ENCODE data around the gene CHST9. TPM values are rescaled to one million over a fixed set of nuclear protein-coding genes. Genes with fewer than 3 reads are reported as not detected.

The CHST9 gene
- polyA plus RNA-seq, 3 donors, result not detected

- Mint-ChIP-seq H3K4me3 (no peak overlapping the region), H3K27me3 (ENCODE audit: low read depth in 3 of 3) (peaks cover 2 to 10% (median 3%) of the 10 kb centered on the region in 3 donors), H3K9me3 (peaks cover 0 to 10% (median 4%) of the 10 kb centered on the region in 7 donors), H3K27ac (no peak overlapping the region), H3K4me1 (no peaks in the 10 kb centered on the region), H3K36me3 (no peaks in the 10 kb centered on the region)
- Histone ChIP-seq H3K4me1 (ENCODE audit: control insufficient read depth in 1 of 2, insufficient read depth in 2 of 2, low read length in 2 of 2) (no peaks in the 10 kb centered on the region), H2AFZ (ENCODE audit: insufficient read depth, low read depth, low read length, poor library complexity, severe bottlenecking) (no peak overlapping the region), H3K79me2 (ENCODE audit: insufficient read depth, low read length) (no peaks in the 10 kb centered on the region), H3K27me3 (ENCODE audit: control insufficient read depth in 2 of 2, insufficient read depth in 2 of 2, low read length in 2 of 2) (no peaks in the 10 kb centered on the region), H3K9ac (ENCODE audit: insufficient read depth, low read length, poor library complexity, severe bottlenecking) (no peak overlapping the region), H3K9me3 (replicated peaks in 1 of 2; ENCODE audit: control insufficient read depth in 1 of 2, insufficient read depth in 1 of 2, low read length in 2 of 2) (no peaks in the 10 kb centered on the region), H3K27ac (ENCODE audit: low read depth in 1 of 2, low read length in 2 of 2) (no peak overlapping the region), H3K4me3 (replicated peaks in 1 of 3; ENCODE audit: low read depth in 2 of 3, low read length in 3 of 3) (no peak overlapping the region), H3K4me2 (replicated peaks; ENCODE audit: extremely low read depth, low read length, poor library complexity, severe bottlenecking) (no peak overlapping the region), H3K36me3 (replicated peaks in 1 of 2; ENCODE audit: control insufficient read depth in 1 of 2, insufficient read depth in 2 of 2, low read length in 2 of 2) (no peaks in the 10 kb centered on the region), H4K20me1 (ENCODE audit: insufficient read depth, low read length) (no peaks in the 10 kb centered on the region)
- intact Hi-C loops (cut with micrococcal nuclease), result no loop called here
- 67% methylated on average over 3 of the region's 3 CpGs for WGBS (ENCODE audit: insufficient coverage)
- DNase-seq, result no peak
- TF ChIP-seq CTCF (IDR thresholded peaks at IDR 0.05), result no peak
Observed at GRCh38 chr18:26908906-26909305, 276.2 kb downstream of the CHST9 start.

- H3K4me3 ChIP-seq (replicated peaks in 1 of 3; ENCODE audit: low read depth in 2 of 3, low read length in 3 of 3), result no peak overlapping the region
- Mint-ChIP-seq H3K27ac (no peak overlapping the region), H3K9me3 (peaks cover 4 to 27% (median 17%) of the 10 kb centered on the region in 7 donors), H3K36me3 (no peaks in the 10 kb centered on the region), H3K4me3 (no peak overlapping the region), H3K27me3 (ENCODE audit: low read depth in 3 of 3) (peaks cover 2 to 4% (median 3%) of the 10 kb centered on the region in 3 donors), H3K4me1 (no peaks in the 10 kb centered on the region)
- H4K20me1 ChIP-seq (ENCODE audit: insufficient read depth, low read length), result no peaks in the 10 kb centered on the region
- H3K27ac ChIP-seq (ENCODE audit: low read depth in 1 of 2, low read length in 2 of 2), result no peak overlapping the region
- DNase-seq, result no peak
- 98% methylated on average over 5 of the region's 5 CpGs for WGBS (ENCODE audit: insufficient coverage)
- TF ChIP-seq CTCF (IDR thresholded peaks at IDR 0.05), result no peak
- intact Hi-C loops (cut with micrococcal nuclease), result no loop called here
- H3K27me3 ChIP-seq (ENCODE audit: control insufficient read depth in 2 of 2, insufficient read depth in 2 of 2, low read length in 2 of 2), result no peaks in the 10 kb centered on the region
- no peak overlapping the region for H3K9ac ChIP-seq (ENCODE audit: insufficient read depth, low read length, poor library complexity, severe bottlenecking)
- H3K4me2 ChIP-seq (replicated peaks; ENCODE audit: extremely low read depth, low read length, poor library complexity, severe bottlenecking), result no peak overlapping the region
- H3K9me3 ChIP-seq (replicated peaks in 1 of 2; ENCODE audit: control insufficient read depth in 1 of 2, insufficient read depth in 1 of 2, low read length in 2 of 2), result peaks cover 16 to 18% of the 10 kb centered on the region in 2 donors
- H3K4me1 ChIP-seq (ENCODE audit: control insufficient read depth in 1 of 2, insufficient read depth in 2 of 2, low read length in 2 of 2), result no peaks in the 10 kb centered on the region
- H2AFZ ChIP-seq (ENCODE audit: insufficient read depth, low read depth, low read length, poor library complexity, severe bottlenecking), result no peak overlapping the region
- no peaks in the 10 kb centered on the region for H3K79me2 ChIP-seq (ENCODE audit: insufficient read depth, low read length)
- H3K36me3 ChIP-seq (replicated peaks in 1 of 2; ENCODE audit: control insufficient read depth in 1 of 2, insufficient read depth in 2 of 2, low read length in 2 of 2), result no peaks in the 10 kb centered on the region
Observed at GRCh38 chr18:26902291-26902690, 282.8 kb downstream of the CHST9 start.
